Stimulated activated CD8-positive, alpha-beta memory T cell treated with anti-CD3 and anti-CD28 coated beads, Interleukin-4, amount 100 ng/mL, for 1 hour (primary cell): ENCODE data around the gene DLGAP1.
"Not testable (repeated sequence)": the region's sequence is repeated elsewhere in the genome, so short reads cannot be mapped to it uniquely, and the experiment has no call there.

Source experiments
- DNase-seq, 2 donors: peaks; one replicate each; pipeline ENCODE4 v3.0.0-alpha.2; 2020; ENCODE audit warnings: low read depth in 2 of 2, low spot score in 1 of 2

DLGAP1 gene

GRCh38 chr18:4292696-4293095 lies 162.4 kb downstream of the DLGAP1 start:
- no peak for DNase-seq

GRCh38 chr18:4287340-4287739 lies 167.8 kb downstream of the DLGAP1 start:
- not testable (repeated sequence) for DNase-seq

GRCh38 chr18:4286256-4286655 lies 168.9 kb downstream of the DLGAP1 start:
- no peak for DNase-seq

- DNase-seq, result no peak
These were observed 169.6 kb downstream of the DLGAP1 start for GRCh38 chr18:4285525-4285924.

GRCh38 chr18:4284528-4284927 lies 170.6 kb downstream of the DLGAP1 start:
- DNase-seq, result no peak

- DNase-seq, result no peak
These were observed 171.3 kb downstream of the DLGAP1 start for GRCh38 chr18:4283746-4284291.

- no peak for DNase-seq
These were observed 172.2 kb downstream of the DLGAP1 start for GRCh38 chr18:4282954-4283353.

- no peak for DNase-seq
These were observed 178.0 kb downstream of the DLGAP1 start for GRCh38 chr18:4276953-4277585.

- DNase-seq, result no peak
These were observed 183.2 kb downstream of the DLGAP1 start for GRCh38 chr18:4271952-4272351.

GRCh38 chr18:4270988-4271387 lies 184.1 kb downstream of the DLGAP1 start:
- no peak for DNase-seq

- DNase-seq, result no peak
These were observed 185.1 kb downstream of the DLGAP1 start for GRCh38 chr18:4270016-4270415.

- no peak for DNase-seq
These were observed 187.5 kb downstream of the DLGAP1 start for GRCh38 chr18:4267641-4268040.

- DNase-seq, result no peak
These were observed 190.7 kb downstream of the DLGAP1 start for GRCh38 chr18:4264347-4264791.

- DNase-seq, result no peak
These were observed 195.0 kb downstream of the DLGAP1 start for GRCh38 chr18:4260107-4260506.

GRCh38 chr18:4256766-4257417 lies 198.2 kb downstream of the DLGAP1 start:
- no peak for DNase-seq

GRCh38 chr18:4254840-4255239 lies 200.3 kb downstream of the DLGAP1 start:
- no peak for DNase-seq

GRCh38 chr18:4252829-4253228 lies 202.3 kb downstream of the DLGAP1 start:
- no peak for DNase-seq

GRCh38 chr18:4251873-4252272 lies 203.2 kb downstream of the DLGAP1 start:
- DNase-seq, result no peak

GRCh38 chr18:4251206-4251605 lies 203.9 kb downstream of the DLGAP1 start:
- no peak for DNase-seq

- DNase-seq, result no peak
These were observed 205.0 kb downstream of the DLGAP1 start for GRCh38 chr18:4250141-4250540.

- DNase-seq, result no peak
These were observed 206.4 kb downstream of the DLGAP1 start for GRCh38 chr18:4248686-4249085.

GRCh38 chr18:4246374-4246773 lies 208.7 kb downstream of the DLGAP1 start:
- DNase-seq, result no peak

GRCh38 chr18:4245456-4245855 lies 209.7 kb downstream of the DLGAP1 start:
- DNase-seq, result no peak
